ENCODE data around the gene PDE5A. TPM values are rescaled to one million over a fixed set of nuclear protein-coding genes. Genes with fewer than 3 reads are reported as not detected.
A peak's percentile ranks its signal among the peaks of the same experiment; 100 is the strongest.

Gene PDE5A
- total RNA-seq, 2 donors from 2014 or later: 12.5 to 31.9 TPM

- ATAC-seq: no peak
- TF ChIP-seq POLR2A (IDR thresholded peaks at IDR 0.05) (no peak), CTCF (IDR thresholded peaks at IDR 0.05) (no peak)
- Histone ChIP-seq H3K36me3 (replicated peaks in 1 of 2; ENCODE audit: insufficient read depth in 1 of 2, low read depth in 2 of 2) (peaks cover 0 to 9% of the 10 kb centered on the region in 2 donors), H3K4me3 (no peak overlapping the region), H3K9me3 (no peaks in the 10 kb centered on the region), H3K27me3 (no peaks in the 10 kb centered on the region), H3K4me1 (no peaks in the 10 kb centered on the region), H3K27ac (no peak overlapping the region)
- 57 to 63% methylated on average over 1 of the region's 1 CpG for WGBS, 2 donors
- DNase-seq: no peak
- intact Hi-C loops (cut with DNase I): no loop called here
Measured at GRCh38 chr4:119508281-119508680, 120.3 kb downstream of the PDE5A start.

- H3K36me3 ChIP-seq (replicated peaks in 1 of 2; ENCODE audit: insufficient read depth in 1 of 2, low read depth in 2 of 2): peaks cover 0 to 7% of the 10 kb centered on the region in 2 donors
- DNase-seq: no peak
- intact Hi-C loops (cut with DNase I): no loop called here
- H3K9me3 ChIP-seq: no peaks in the 10 kb centered on the region
- ATAC-seq: no peak
- H3K4me3 ChIP-seq: no peak overlapping the region
- no peaks in the 10 kb centered on the region for H3K4me1 ChIP-seq
- TF ChIP-seq CTCF (IDR thresholded peaks at IDR 0.05): no peak
- no peak for TF ChIP-seq POLR2A (IDR thresholded peaks at IDR 0.05)
- no peak overlapping the region for H3K27ac ChIP-seq
- WGBS, 2 donors: 90 to 98% methylated on average over 1 of the region's 1 CpG
- H3K27me3 ChIP-seq: no peaks in the 10 kb centered on the region
Measured at GRCh38 chr4:119506806-119507205, 121.8 kb downstream of the PDE5A start.

- Histone ChIP-seq H3K9me3 (no peaks in the 10 kb centered on the region), H3K27ac (no peak overlapping the region), H3K4me1 (no peaks in the 10 kb centered on the region), H3K27me3 (no peaks in the 10 kb centered on the region), H3K4me3 (no peak overlapping the region), H3K36me3 (replicated peaks in 1 of 2; ENCODE audit: insufficient read depth in 1 of 2, low read depth in 2 of 2) (peaks cover 0 to 9% of the 10 kb centered on the region in 2 donors)
- intact Hi-C loops (cut with DNase I): no loop called here
- TF ChIP-seq CTCF (IDR thresholded peaks at IDR 0.05): no peak
- no peak for TF ChIP-seq POLR2A (IDR thresholded peaks at IDR 0.05)
- 62 to 67% methylated on average over 1 of the region's 1 CpG for WGBS, 2 donors
- no peak for ATAC-seq
- no peak for DNase-seq
Measured at GRCh38 chr4:119504616-119505015, 124.0 kb downstream of the PDE5A start.

GRCh38 chr4:119501740-119502139, 126.9 kb downstream of the PDE5A start:
- Histone ChIP-seq H3K27me3 (no peaks in the 10 kb centered on the region), H3K27ac (no peak overlapping the region), H3K4me1 (no peaks in the 10 kb centered on the region), H3K36me3 (replicated peaks in 1 of 2; ENCODE audit: insufficient read depth in 1 of 2, low read depth in 2 of 2) (peaks cover 0 to 12% of the 10 kb centered on the region in 2 donors), H3K4me3 (no peak overlapping the region), H3K9me3 (no peaks in the 10 kb centered on the region)
- DNase-seq: no peak
- ATAC-seq: no peak
- TF ChIP-seq POLR2A (IDR thresholded peaks at IDR 0.05): no peak
- TF ChIP-seq CTCF (IDR thresholded peaks at IDR 0.05): no peak
- WGBS, 2 donors: 34 to 38% methylated on average over 2 of the region's 2 CpGs
- intact Hi-C loops (cut with DNase I): no loop called here

- Histone ChIP-seq H3K36me3 (replicated peaks in 1 of 2; ENCODE audit: insufficient read depth in 1 of 2, low read depth in 2 of 2) (peaks cover 0 to 20% of the 10 kb centered on the region in 2 donors), H3K4me1 (no peaks in the 10 kb centered on the region), H3K4me3 (no peak overlapping the region), H3K9me3 (no peaks in the 10 kb centered on the region), H3K27ac (peak overlapping the region in 2 of 4 donors; percentile 9 to 20), H3K27me3 (no peaks in the 10 kb centered on the region)
- intact Hi-C loops (cut with DNase I): no loop called here
- no peak for TF ChIP-seq POLR2A (IDR thresholded peaks at IDR 0.05)
- TF ChIP-seq CTCF (IDR thresholded peaks at IDR 0.05): no peak
- 71 to 74% methylated on average over 3 of the region's 3 CpGs for WGBS, 2 donors
- ATAC-seq (peak; percentile 67), DNase-seq (peak in 3 of 4 donors; percentile 19 to 43 (median 40))
Measured at GRCh38 chr4:119498527-119498926, 130.1 kb downstream of the PDE5A start.
